Endothelial cell (in vitro differentiated cells): ENCODE measurements around the gene RIN3. TPM values are rescaled to one million over a fixed set of nuclear protein-coding genes. Genes with fewer than 3 reads are reported as not detected.

Source experiments
- DNase-seq: peaks from one replicate; pipeline ENCODE4 v3.0.0; 2021; ENCODE audit warnings: low spot score
- H3K27ac Mint-ChIP-seq: one replicate; pipeline ENCODE4 v1.8.0; 2021; ENCODE audit warnings: mixed read lengths, inconsistent platforms; ENCODE audit not compliant: unreplicated experiment
- H3K27me3 Mint-ChIP-seq: one replicate; pipeline ENCODE4 v1.8.0; 2021; ENCODE audit warnings: mild to moderate bottlenecking, moderate library complexity, mixed read lengths, inconsistent platforms; ENCODE audit not compliant: unreplicated experiment
- H3K36me3 Mint-ChIP-seq: one replicate; pipeline ENCODE4 v1.8.0; 2021; ENCODE audit warnings: mild to moderate bottlenecking, low read depth, mixed read lengths, inconsistent platforms; ENCODE audit not compliant: unreplicated experiment
- H3K4me1 Mint-ChIP-seq: one replicate; pipeline ENCODE4 v1.8.0; 2021; ENCODE audit warnings: mild to moderate bottlenecking, mixed read lengths, inconsistent platforms; ENCODE audit not compliant: unreplicated experiment
- H3K4me3 Mint-ChIP-seq: one replicate; pipeline ENCODE4 v1.8.0; 2021; ENCODE audit warnings: mild to moderate bottlenecking, mixed read lengths, inconsistent platforms; ENCODE audit not compliant: unreplicated experiment
- H3K9me3 Mint-ChIP-seq: one replicate; pipeline ENCODE4 v1.8.0; 2021; ENCODE audit warnings: mixed read lengths, inconsistent platforms; ENCODE audit not compliant: unreplicated experiment
- total RNA-seq: library from RNA; stranded (reverse); fragmentation: NEBNext Ultra II Directional; extraction: Animal tissue kit (Norgen Biotek cat#: 25700); gene quantifications from one replicate; pipeline ENCODE4 v1.2.1, GENCODE V29; 2021; ENCODE audit not compliant: unreplicated experiment
- TF ChIP-seq, protein P1 (sequence below): fragments of 200-600 bp; sonication (generic); IDR thresholded peaks from one replicate; pipeline ENCODE4 v1.5.0; 2021; ENCODE audit warnings: antibody characterized with exemption; ENCODE audit not compliant: unreplicated experiment

RIN3 gene
- total RNA-seq, 1 donor from 2014 or later: 25.8 TPM

DNA sequence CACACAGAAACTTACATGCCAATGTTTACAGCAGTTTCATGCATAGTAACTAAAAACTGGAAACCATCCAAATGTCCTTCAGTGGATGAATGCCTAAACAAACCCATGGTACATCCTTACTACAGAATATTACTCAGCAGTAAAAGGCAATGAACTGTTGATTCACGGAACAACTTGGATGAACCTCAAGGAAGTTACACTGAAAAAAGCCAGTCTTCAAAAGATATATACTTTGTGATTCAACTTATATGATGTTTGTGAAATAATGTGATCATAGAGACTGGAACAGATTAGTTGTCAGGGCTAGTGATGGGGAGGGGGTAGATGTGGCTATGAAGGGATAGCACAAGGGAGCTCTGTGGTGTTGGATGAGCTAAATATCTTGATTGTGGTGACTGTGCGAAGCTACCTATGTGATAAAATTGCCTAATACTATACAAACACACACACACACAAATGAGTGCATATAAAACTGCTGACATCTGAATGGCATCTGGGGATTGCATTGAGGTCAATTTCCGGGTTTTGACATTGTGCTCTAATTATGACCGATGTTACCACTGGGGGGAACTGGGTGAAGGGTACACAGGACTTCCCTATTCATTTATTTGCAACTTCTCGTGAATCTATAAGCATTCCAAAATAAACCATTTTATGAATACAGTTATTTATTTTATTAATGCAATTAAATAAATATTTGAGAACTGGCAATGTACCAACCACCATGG, 94.3 kb downstream of the RIN3 start:
- no peak overlapping the region for H3K4me3 Mint-ChIP-seq
- H3K27ac Mint-ChIP-seq: no peak overlapping the region
- no peak for DNase-seq
- H3K4me1 Mint-ChIP-seq: peaks cover 3% of the 10 kb centered on the region
- H3K9me3 Mint-ChIP-seq: no peaks in the 10 kb centered on the region
- peaks cover 6% of the 10 kb centered on the region for H3K36me3 Mint-ChIP-seq
- H3K27me3 Mint-ChIP-seq: peaks cover 14% of the 10 kb centered on the region
- TF ChIP-seq, protein P1, sequence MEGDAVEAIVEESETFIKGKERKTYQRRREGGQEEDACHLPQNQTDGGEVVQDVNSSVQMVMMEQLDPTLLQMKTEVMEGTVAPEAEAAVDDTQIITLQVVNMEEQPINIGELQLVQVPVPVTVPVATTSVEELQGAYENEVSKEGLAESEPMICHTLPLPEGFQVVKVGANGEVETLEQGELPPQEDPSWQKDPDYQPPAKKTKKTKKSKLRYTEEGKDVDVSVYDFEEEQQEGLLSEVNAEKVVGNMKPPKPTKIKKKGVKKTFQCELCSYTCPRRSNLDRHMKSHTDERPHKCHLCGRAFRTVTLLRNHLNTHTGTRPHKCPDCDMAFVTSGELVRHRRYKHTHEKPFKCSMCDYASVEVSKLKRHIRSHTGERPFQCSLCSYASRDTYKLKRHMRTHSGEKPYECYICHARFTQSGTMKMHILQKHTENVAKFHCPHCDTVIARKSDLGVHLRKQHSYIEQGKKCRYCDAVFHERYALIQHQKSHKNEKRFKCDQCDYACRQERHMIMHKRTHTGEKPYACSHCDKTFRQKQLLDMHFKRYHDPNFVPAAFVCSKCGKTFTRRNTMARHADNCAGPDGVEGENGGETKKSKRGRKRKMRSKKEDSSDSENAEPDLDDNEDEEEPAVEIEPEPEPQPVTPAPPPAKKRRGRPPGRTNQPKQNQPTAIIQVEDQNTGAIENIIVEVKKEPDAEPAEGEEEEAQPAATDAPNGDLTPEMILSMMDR: no peak

DNA sequence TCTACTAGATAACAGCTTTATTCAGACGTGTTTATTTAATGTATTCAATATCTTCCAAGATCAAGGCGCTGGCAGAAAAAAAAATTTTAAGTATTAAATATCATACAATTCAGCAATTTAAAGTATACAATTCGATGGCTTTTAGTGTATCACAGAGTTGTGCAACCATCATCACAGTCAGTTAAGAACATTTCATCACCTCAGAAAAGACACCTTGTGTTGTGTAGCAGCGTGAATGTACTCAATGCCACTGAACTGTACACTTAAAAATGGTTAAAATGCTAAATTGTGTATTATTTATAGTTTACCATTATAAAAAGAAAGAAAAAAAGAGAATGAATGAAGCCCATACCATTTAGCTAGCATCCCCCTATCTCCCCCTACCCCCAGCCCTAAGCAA, 96.4 kb downstream of the RIN3 start:
- no peak overlapping the region for H3K27ac Mint-ChIP-seq
- peaks cover 13% of the 10 kb centered on the region for H3K27me3 Mint-ChIP-seq
- TF ChIP-seq, protein P1: no peak
- no peak overlapping the region for H3K4me3 Mint-ChIP-seq
- no peak for DNase-seq
- peaks cover 6% of the 10 kb centered on the region for H3K36me3 Mint-ChIP-seq
- H3K4me1 Mint-ChIP-seq: no peaks in the 10 kb centered on the region
- H3K9me3 Mint-ChIP-seq: no peaks in the 10 kb centered on the region

DNA sequence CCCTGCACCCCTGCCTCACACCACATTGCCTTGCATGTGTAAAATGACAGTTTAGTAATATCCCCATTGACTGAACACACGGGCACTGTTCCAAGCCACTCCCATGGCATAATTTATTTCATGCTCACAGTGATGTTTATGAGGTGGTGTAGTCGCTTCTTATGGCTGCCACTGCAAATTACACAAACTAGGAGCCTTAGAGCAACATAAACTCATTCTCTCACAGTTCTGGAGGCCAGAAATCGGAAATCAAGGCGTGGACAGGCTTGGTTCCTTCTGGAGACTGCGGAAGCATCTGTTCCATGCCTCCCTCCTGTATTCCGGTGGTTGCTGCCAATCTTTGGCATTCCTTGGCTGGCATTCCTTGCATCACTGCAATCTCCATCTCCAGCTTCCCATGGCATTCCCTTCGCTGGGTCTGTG, 97.3 kb downstream of the RIN3 start:
- no peak overlapping the region for H3K4me3 Mint-ChIP-seq
- H3K9me3 Mint-ChIP-seq: no peaks in the 10 kb centered on the region
- no peaks in the 10 kb centered on the region for H3K4me1 Mint-ChIP-seq
- H3K27ac Mint-ChIP-seq: no peak overlapping the region
- H3K36me3 Mint-ChIP-seq: peaks cover 6% of the 10 kb centered on the region
- TF ChIP-seq, protein P1: no peak
- peaks cover 13% of the 10 kb centered on the region for H3K27me3 Mint-ChIP-seq
- no peak for DNase-seq

DNA sequence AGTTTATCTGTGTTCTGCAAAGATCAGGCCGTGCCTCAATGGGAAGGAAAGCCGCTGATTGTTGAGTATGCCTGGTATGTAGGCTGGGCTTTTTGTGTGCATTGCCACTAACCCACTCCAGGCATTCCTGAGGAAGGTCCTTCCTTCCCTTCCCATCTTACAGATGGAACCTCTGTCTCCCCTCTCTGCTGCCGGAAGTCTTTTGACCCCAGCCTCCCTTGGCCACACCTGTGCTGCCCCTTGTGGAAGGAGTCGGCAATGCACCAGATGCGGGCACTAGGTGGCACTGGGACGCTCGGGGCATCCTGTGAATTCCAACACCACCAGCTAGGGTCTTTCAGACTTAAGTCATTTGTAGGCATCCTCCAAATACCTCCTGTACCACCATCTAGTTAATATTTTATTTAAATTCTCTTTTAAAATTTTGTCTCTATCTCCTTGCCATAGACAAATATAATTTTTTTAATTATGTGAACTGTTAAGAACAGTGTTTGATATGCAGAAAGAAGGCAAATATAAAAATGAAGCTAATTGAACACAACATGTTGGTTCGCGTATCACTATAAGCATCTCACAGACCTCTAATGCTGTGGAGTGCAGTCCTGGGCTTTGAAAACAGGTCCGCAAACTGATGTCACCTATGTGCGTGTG, 99.6 kb downstream of the RIN3 start:
- no peaks in the 10 kb centered on the region for H3K9me3 Mint-ChIP-seq
- no peak overlapping the region for H3K27ac Mint-ChIP-seq
- peaks cover 6% of the 10 kb centered on the region for H3K36me3 Mint-ChIP-seq
- H3K27me3 Mint-ChIP-seq: peaks cover 10% of the 10 kb centered on the region
- no peaks in the 10 kb centered on the region for H3K4me1 Mint-ChIP-seq
- peak; percentile 69 for DNase-seq
- TF ChIP-seq, protein P1: peak; percentile 71
- H3K4me3 Mint-ChIP-seq: no peak overlapping the region

DNA sequence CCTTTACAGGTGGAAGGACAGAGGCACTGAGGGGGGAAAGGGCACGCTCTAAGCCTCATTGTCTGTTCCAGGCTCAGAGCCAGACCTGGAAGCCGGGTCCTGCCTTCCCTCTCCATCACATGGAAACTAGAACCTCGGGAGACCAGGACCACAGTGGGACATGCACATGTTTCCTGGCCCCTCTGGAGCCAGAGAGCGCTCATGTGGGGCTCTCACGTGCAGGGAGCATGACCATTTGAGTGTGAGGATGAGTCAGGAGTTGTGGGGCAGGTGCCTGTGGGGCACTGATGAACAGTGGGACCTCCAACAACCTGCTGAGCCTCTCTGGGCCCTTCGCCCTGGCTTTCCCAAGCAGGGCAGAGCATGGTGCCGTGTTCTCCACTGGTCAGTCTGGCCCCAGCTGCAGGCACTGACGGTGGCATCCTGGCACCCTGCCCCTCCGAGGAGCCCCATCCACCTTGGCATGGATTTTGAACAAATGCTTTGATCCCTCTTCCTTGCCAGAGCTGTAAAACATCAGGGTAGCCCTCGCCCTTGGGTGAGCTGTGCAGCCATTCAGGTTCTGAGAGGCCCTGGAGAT, 100.2 kb downstream of the RIN3 start:
- Mint-ChIP-seq H3K27me3 (peaks cover 10% of the 10 kb centered on the region), H3K27ac (no peak overlapping the region), H3K4me3 (no peak overlapping the region), H3K9me3 (no peaks in the 10 kb centered on the region), H3K4me1 (no peaks in the 10 kb centered on the region), H3K36me3 (peaks cover 6% of the 10 kb centered on the region)
- TF ChIP-seq, protein P1: no peak
- no peak for DNase-seq
